ENCODE measurements around the gene MGAT3.

MGAT3 gene

DNA sequence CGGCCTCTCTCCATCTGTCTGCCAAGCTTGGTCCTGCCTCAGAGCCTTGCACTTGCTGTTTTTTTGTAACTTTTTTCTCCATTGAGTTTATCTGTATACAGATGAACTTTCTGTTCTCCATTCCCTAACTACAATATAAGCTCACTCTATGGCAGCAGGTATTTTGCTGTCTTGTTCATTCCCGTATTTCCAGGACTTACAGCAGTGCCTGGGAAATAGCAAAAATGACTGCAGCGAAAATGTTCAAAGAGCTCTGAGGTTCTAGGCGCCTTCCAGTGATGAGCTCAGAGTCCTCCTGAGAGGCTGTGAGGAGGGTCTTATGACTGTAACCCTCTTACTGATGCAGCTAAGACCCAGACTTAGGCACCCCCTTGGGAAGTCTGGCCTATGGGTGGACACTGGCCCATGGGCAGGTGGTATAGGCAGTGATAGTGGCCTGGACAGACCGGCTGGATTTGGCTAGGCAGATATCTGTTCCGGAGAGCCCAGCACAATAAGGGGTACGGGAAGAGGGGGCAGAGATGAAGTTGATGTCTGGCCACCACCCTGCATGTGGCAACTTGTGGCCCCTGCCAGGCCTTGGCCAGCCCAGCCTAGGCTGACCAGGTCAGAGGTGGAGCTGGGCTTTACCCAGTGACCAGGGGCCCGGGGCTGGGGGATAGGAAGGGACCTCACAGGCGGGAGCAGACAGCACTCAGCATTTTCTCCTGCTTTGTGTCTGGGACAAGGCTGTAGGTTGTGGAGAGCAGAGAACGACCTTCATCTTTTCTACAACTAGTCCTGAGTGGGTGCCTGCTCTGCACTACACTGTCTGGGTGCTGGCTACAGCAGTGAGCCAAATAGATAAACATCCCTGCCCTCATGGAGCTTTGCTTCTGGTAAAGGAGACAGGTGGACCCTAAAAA, 68.2 kb downstream of the MGAT3 start:
- in situ Hi-C loops (cut with MboI; ENCODE audit: low sequenced_read_pairs, unreplicated experiment), result loop anchor here (25.0 kb wide), 3 partner anchors 363 to 837 kb away; partner anchors contain the start of genes CBX7, SGSM3 and TNRC6B
- no peak for DNase-seq (ENCODE audit: low spot score)
- TF ChIP-seq, protein P1, sequence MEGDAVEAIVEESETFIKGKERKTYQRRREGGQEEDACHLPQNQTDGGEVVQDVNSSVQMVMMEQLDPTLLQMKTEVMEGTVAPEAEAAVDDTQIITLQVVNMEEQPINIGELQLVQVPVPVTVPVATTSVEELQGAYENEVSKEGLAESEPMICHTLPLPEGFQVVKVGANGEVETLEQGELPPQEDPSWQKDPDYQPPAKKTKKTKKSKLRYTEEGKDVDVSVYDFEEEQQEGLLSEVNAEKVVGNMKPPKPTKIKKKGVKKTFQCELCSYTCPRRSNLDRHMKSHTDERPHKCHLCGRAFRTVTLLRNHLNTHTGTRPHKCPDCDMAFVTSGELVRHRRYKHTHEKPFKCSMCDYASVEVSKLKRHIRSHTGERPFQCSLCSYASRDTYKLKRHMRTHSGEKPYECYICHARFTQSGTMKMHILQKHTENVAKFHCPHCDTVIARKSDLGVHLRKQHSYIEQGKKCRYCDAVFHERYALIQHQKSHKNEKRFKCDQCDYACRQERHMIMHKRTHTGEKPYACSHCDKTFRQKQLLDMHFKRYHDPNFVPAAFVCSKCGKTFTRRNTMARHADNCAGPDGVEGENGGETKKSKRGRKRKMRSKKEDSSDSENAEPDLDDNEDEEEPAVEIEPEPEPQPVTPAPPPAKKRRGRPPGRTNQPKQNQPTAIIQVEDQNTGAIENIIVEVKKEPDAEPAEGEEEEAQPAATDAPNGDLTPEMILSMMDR (IDR thresholded peaks at IDR 0.05; ENCODE audit: borderline replicate concordance, control extremely low read depth, extremely low read depth, insufficient read depth, missing control alignments), result no peak

DNA sequence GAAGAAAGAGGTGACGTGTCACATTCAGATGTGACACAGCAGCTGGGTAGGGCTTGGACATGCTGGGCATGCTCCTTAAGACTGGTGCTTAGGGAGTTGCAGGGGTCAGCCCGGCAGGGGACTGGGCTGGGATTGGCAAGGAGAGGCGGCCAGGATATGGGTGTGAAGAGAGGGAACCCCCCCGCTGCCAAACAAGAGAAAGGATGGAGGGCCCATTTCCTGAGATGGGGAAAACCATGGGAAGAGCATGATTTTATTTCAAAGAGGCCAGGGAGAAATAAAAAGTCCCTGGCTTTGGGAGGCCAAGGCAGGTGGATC, 68.8 kb downstream of the MGAT3 start:
- in situ Hi-C loops (cut with MboI; ENCODE audit: low sequenced_read_pairs, unreplicated experiment), result loop anchor here (25.0 kb wide), 2 partner anchors 662 to 837 kb away; partner anchors contain the start of genes SGSM3 and TNRC6B
- TF ChIP-seq, protein P1 (IDR thresholded peaks at IDR 0.05; ENCODE audit: borderline replicate concordance, control extremely low read depth, extremely low read depth, insufficient read depth, missing control alignments), result no peak
- no peak for DNase-seq (ENCODE audit: low spot score)

DNA sequence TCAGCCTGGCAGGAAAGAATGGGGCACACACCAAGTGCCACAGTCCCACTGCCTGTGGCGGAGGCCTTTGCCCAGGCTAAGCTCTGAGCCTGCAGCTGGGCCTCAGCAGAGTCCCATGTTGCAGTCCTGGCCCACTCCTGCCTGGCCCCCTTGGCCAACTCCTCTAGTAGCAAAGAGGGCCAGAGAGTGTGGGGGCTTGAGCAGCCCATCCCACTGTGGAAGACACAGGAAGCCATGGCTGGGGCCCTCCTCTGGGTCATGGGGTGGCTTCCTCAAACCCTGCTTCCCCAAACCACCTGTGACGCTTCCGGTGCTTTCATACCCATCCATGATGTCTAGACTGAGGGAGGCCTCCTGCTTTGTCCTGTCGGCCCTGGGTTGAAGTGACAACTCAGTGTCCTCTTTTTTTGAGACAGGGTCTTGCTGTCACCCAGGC, 69.9 kb downstream of the MGAT3 start:
- in situ Hi-C loops (cut with MboI; ENCODE audit: low sequenced_read_pairs, unreplicated experiment), result loop anchor here (25.0 kb wide), 2 partner anchors 661 to 836 kb away; partner anchors contain the start of genes SGSM3 and TNRC6B
- TF ChIP-seq, protein P1 (IDR thresholded peaks at IDR 0.05; ENCODE audit: borderline replicate concordance, control extremely low read depth, extremely low read depth, insufficient read depth, missing control alignments), result no peak
- DNase-seq (ENCODE audit: low spot score), result no peak

DNA sequence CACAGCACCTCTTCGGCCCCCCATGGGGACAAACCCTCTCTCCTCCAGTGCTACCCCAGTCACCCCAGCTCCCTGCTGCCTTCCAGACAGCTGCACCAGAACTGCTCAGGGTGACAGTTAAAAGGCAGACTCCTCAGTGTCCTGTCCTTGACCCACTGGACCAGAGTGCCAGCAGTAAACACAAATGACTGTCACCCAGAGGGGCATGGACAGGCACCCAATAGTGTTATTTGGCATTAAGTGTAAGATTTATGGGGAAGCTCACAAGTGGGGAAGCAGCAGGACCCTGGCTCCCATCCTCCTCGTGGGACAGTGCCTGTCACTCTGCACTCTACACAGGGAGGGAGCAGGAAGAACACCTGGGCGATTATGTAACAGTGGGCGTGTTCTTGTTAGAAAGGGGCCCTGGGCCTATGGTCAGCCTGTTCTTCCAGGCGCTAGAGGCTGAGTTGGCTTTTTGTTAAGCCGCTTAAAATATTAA, 70.7 kb downstream of the MGAT3 start:
- in situ Hi-C loops (cut with MboI; ENCODE audit: low sequenced_read_pairs, unreplicated experiment), result loop anchor here (25.0 kb wide), 2 partner anchors 660 to 835 kb away; partner anchors contain the start of genes SGSM3 and TNRC6B
- DNase-seq (ENCODE audit: low spot score), result no peak
- TF ChIP-seq, protein P1 (IDR thresholded peaks at IDR 0.05; ENCODE audit: borderline replicate concordance, control extremely low read depth, extremely low read depth, insufficient read depth, missing control alignments), result no peak

DNA sequence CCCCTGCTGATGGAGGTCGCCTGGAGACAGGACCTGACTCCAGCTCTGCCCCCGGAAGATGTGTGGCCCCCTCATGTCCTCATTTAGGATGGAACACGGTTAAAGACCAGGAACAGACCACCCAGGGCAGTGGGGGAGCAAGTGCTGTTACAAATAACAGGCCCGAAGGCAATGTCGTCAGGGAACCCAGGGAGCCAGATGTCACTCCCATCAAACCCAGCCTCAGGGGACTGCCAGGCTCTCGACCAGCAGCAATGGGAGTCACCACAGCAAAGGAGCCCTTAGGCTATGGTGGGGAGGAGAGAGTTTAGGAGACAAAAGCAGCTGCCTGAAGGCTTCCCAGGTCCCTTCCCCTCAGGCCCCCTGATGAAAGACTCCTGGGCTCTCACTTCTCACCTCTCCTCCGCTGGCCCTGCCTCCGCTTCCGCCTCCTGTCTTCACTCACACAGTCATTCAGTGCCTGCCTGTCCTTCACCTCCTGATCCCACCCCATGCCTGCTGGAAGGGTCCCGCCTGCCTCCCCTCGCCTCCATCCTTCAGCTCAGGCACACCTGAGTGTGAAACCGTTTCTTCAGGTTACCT, 71.4 kb downstream of the MGAT3 start:
- DNase-seq (ENCODE audit: low spot score), result peak; percentile 61
- in situ Hi-C loops (cut with MboI; ENCODE audit: low sequenced_read_pairs, unreplicated experiment), result loop anchor here (25.0 kb wide), 2 partner anchors 659 to 834 kb away; partner anchors contain the start of genes SGSM3 and TNRC6B
- TF ChIP-seq, protein P1 (IDR thresholded peaks at IDR 0.05; ENCODE audit: borderline replicate concordance, control extremely low read depth, extremely low read depth, insufficient read depth, missing control alignments), result no peak

- TF ChIP-seq, protein P1 (IDR thresholded peaks at IDR 0.05; ENCODE audit: borderline replicate concordance, control extremely low read depth, extremely low read depth, insufficient read depth, missing control alignments), result peak; percentile 99
- in situ Hi-C loops (cut with MboI; ENCODE audit: low sequenced_read_pairs, unreplicated experiment), result loop anchor here (25.0 kb wide), 2 partner anchors 658 to 833 kb away; partner anchors contain the start of genes SGSM3 and TNRC6B
- peak; percentile 88 for DNase-seq (ENCODE audit: low spot score)
Measured at GRCh38 chr22:39528681-39529486, 72.1 kb downstream of the MGAT3 start.

Data from GM13976 (cell line).